Vagina (tissue), 2 donors: ENCODE measurements around the gene RMI2. TPM values are rescaled to one million over a fixed set of nuclear protein-coding genes. Genes with fewer than 3 reads are reported as not detected.

ENCODE experiments used
- DNase-seq, 2 donors: peaks; one replicate each; pipeline ENCODE4 v3.0.0-alpha.2; 2017; ENCODE audit errors: extremely low spot score in 2 of 2
- H3K27ac ChIP-seq: fragments of 200-600 bp; sonication (generic); one replicate; pipeline ENCODE4 v1.5.1; 2019
- H3K27me3 ChIP-seq: fragments of 200-600 bp; sonication (generic); one replicate; pipeline ENCODE4 v1.5.1; 2019
- H3K36me3 ChIP-seq, 2 donors: fragments of 200-600 bp; sonication (generic); one replicate each; pipeline ENCODE4 v1.5.1; 2017 to 2019
- H3K4me1 ChIP-seq: fragments of 200-600 bp; sonication (generic); one replicate; pipeline ENCODE4 v1.5.1; 2019
- H3K4me3 ChIP-seq, 2 donors: fragments of 200-600 bp; sonication (generic); 1 replicate in 1 of 2; 2 replicates in 1 of 2; pipeline ENCODE4 v1.5.1; 2016 to 2019
- H3K9me3 ChIP-seq: fragments of 200-600 bp; sonication (generic); one replicate; pipeline ENCODE4 v1.5.1; 2019
- CTCF ChIP-seq, 3 experiments: fragments of 450-650 bp in 2 of 3; fragments of 200-600 bp in 1 of 3; sonication (generic) in 1 of 3; IDR thresholded peaks; one replicate each; pipeline ENCODE4 v1.5.1; 2017 to 2019; ENCODE audit warnings: antibody characterized with exemption in 3 of 3, mild to moderate bottlenecking in 2 of 3, moderate library complexity in 2 of 3
- POLR2A ChIP-seq, 2 donors: fragments of 450-650 bp; IDR thresholded peaks; one replicate each; pipeline ENCODE4 v1.6.1; 2017; ENCODE audit warnings: antibody characterized with exemption in 2 of 2, mild to moderate bottlenecking in 2 of 2, moderate library complexity in 2 of 2
- POLR2AphosphoS5 ChIP-seq, 2 donors: sonication (generic); formaldehyde crosslinking; IDR thresholded peaks; one replicate each; pipeline ENCODE4 v1.9.0; 2017; ENCODE audit warnings: antibody characterized with exemption in 2 of 2, mild to moderate bottlenecking in 2 of 2, low read depth in 1 of 2; ENCODE audit not compliant: insufficient read depth in 1 of 2
- intact Hi-C: fragments of 100-400 bp; cut with DNase I; formaldehyde crosslinking; loops from one replicate; pipeline ENCODE4 v1.15.1; 2023
- total RNA-seq: library from RNA; depleted of rRNA; stranded (reverse); fragments of >200 nt; gene quantifications from one replicate; pipeline ENCODE4 v1.2.3, GENCODE V29; 2016

RMI2 gene
- total RNA-seq, 1 donor from 2014 or later: 0.74 TPM

- intact Hi-C loops: no loop called here
- no peaks in the 10 kb centered on the region for H3K9me3 ChIP-seq
- DNase-seq: no peak
- TF ChIP-seq POLR2A (IDR thresholded peaks at IDR 0.05) (no peak), POLR2AphosphoS5 (IDR thresholded peaks at IDR 0.05; ENCODE audit: insufficient read depth in 1 of 2, low read depth in 1 of 2) (no peak), CTCF (IDR thresholded peaks at IDR 0.05) (no peak)
- H3K4me1 ChIP-seq: no peaks in the 10 kb centered on the region
- no peaks in the 10 kb centered on the region for H3K36me3 ChIP-seq
- no peak overlapping the region for H3K27ac ChIP-seq
- no peak overlapping the region for H3K4me3 ChIP-seq
- H3K27me3 ChIP-seq: no peaks in the 10 kb centered on the region
Measured at GRCh38 chr16:11380836-11381235, 35.6 kb downstream of the RMI2 start.

GRCh38 chr16:11383481-11384183, 38.4 kb downstream of the RMI2 start:
- Histone ChIP-seq H3K27me3 (no peaks in the 10 kb centered on the region), H3K4me3 (no peak overlapping the region), H3K36me3 (no peaks in the 10 kb centered on the region), H3K27ac (no peak overlapping the region), H3K9me3 (no peaks in the 10 kb centered on the region), H3K4me1 (no peaks in the 10 kb centered on the region)
- no peak for DNase-seq
- intact Hi-C loops: no loop called here
- TF ChIP-seq CTCF (IDR thresholded peaks at IDR 0.05): no peak
- no peak for TF ChIP-seq POLR2AphosphoS5 (IDR thresholded peaks at IDR 0.05; ENCODE audit: insufficient read depth in 1 of 2, low read depth in 1 of 2)
- TF ChIP-seq POLR2A (IDR thresholded peaks at IDR 0.05): no peak

GRCh38 chr16:11384184-11384955, 39.1 kb downstream of the RMI2 start:
- H3K27me3 ChIP-seq: no peaks in the 10 kb centered on the region
- H3K4me3 ChIP-seq: no peak overlapping the region
- TF ChIP-seq POLR2A (IDR thresholded peaks at IDR 0.05): no peak
- TF ChIP-seq POLR2AphosphoS5 (IDR thresholded peaks at IDR 0.05; ENCODE audit: insufficient read depth in 1 of 2, low read depth in 1 of 2): no peak
- TF ChIP-seq CTCF (IDR thresholded peaks at IDR 0.05): no peak
- intact Hi-C loops: no loop called here
- no peaks in the 10 kb centered on the region for H3K36me3 ChIP-seq
- no peaks in the 10 kb centered on the region for H3K9me3 ChIP-seq
- no peak overlapping the region for H3K27ac ChIP-seq
- no peak for DNase-seq
- H3K4me1 ChIP-seq: no peaks in the 10 kb centered on the region

GRCh38 chr16:11384956-11385586, 39.8 kb downstream of the RMI2 start:
- DNase-seq: no peak
- intact Hi-C loops: no loop called here

More at GRCh38 chr16:11384956-11385586, 39.8 kb downstream of the RMI2 start:
- H3K4me1 ChIP-seq: no peaks in the 10 kb centered on the region
- H3K9me3 ChIP-seq: no peaks in the 10 kb centered on the region
- no peaks in the 10 kb centered on the region for H3K36me3 ChIP-seq
- no peak overlapping the region for H3K4me3 ChIP-seq
- no peak overlapping the region for H3K27ac ChIP-seq
- TF ChIP-seq POLR2A (IDR thresholded peaks at IDR 0.05) (no peak), POLR2AphosphoS5 (IDR thresholded peaks at IDR 0.05; ENCODE audit: insufficient read depth in 1 of 2, low read depth in 1 of 2) (no peak), CTCF (IDR thresholded peaks at IDR 0.05) (no peak)
- no peaks in the 10 kb centered on the region for H3K27me3 ChIP-seq
